Hematopoietic multipotent progenitor cell treated with erythropoietin and hydrocortisone succinate and interleukin-3 and kit ligand, for 8 days (in vitro differentiated cells): ENCODE measurements around the gene CSNK1G3.
A peak's percentile ranks its signal among the peaks of the same experiment; 100 is the strongest.

Source experiments
- DNase-seq: peaks from one replicate; pipeline ENCODE4 v3.0.0-alpha.2; 2015

Gene CSNK1G3

GRCh38 chr5:123514615-123515355 lies 2.8 kb downstream of the CSNK1G3 start:
- DNase-seq = no peak

DNA sequence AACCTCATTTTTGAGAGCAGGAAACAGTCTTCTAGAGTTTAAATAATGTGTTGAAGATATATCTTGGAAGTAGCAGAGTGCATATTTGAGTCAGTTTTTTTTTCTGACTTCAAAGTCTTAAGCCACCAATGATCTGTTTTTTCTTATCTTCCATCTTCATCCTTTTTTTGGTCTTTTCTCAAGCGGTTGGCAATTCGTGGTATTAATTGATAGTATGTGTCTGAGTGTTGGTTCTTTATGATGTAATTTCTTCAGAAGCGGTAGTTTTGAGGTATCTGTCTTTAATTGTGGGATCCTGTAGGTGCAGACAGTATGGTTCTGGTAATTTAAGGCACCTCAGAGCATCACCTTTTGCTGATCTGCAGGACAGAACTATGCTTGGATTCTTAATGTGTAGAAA lies 3.9 kb downstream of the CSNK1G3 start:
- DNase-seq = no peak

DNA sequence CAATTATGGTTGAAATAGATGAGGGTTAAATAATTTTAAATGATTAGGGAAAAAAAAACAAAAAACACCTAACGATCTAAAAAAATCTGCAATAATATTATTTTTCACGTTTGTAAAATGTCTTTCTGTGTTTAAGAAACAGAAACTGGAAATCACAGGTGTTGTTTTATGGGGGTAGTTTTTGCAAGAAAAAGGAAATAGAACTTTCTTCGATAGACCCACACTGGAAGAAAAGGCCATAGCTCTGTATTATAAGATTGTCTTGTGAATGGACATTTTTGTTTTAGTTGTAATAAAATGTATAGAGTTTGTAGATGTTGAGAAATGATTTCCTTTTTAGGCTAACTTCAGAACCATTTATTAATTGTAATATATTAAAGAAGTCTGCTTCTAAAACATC lies 5.5 kb downstream of the CSNK1G3 start:
- no peak for DNase-seq

- DNase-seq = no peak
Observed at GRCh38 chr5:123518111-123518510, 6.1 kb downstream of the CSNK1G3 start.

- no peak for DNase-seq
Observed at GRCh38 chr5:123520677-123521247, 8.8 kb downstream of the CSNK1G3 start.

DNA sequence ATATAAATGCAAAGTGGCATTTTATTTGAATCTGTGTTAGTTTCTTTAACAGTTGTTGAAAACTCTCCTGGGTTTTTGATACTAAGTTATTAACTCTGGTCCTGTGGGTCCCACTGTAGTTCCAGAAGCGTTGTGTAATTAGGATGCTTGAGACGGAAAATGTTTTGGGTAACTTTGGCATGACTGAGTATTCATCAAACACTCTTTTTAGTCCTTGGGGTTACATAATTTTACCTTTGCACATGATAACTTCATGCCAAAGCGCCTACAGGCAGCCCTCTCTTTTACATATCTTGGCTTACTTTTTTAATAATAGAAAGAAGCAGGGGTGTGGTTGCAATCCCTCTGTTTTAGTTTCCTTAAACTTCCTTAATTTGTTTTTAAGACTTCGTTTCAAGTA lies 12.2 kb downstream of the CSNK1G3 start:
- DNase-seq = no peak

DNA sequence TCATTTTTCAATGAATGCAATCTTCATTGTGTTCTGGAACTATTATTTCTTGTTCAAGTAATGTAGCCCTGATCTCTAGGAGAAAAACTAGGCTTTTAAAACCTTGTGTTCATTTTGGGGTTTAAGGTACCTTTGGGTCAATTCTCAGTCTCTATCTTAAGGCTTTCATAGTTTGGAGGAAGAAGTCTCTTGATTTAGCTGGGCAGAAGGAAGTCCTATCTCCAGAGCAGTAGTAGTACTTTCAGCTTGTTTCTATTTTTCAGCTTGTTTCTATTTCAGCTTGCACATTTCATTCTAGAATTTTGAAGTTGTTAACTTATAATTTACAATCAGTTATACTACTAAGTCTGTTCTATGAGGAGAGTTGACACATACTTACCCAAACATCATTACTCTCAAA lies 15.2 kb downstream of the CSNK1G3 start:
- DNase-seq = no peak

- no peak for DNase-seq
Observed at GRCh38 chr5:123528065-123528464, 16.1 kb downstream of the CSNK1G3 start.

DNA sequence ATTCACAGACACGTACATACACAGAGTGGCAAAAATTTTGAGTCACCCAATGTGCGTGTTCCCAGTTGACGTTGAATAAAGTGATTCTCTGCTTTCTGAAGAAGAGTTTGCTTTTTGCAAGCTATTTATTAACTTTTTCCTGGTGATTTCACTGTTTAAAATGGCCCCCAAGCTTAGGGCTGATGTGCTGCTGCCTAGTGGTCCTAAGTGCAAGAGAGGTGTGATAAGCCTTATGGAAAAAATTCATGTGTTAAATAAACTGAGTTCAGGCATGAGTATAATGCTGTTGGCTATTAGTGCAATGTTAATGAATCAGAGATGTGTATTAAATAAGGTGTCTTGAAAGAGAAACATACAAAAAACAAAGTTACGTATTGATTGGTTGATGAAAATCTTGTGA lies 16.9 kb downstream of the CSNK1G3 start:
- DNase-seq = no peak

DNA sequence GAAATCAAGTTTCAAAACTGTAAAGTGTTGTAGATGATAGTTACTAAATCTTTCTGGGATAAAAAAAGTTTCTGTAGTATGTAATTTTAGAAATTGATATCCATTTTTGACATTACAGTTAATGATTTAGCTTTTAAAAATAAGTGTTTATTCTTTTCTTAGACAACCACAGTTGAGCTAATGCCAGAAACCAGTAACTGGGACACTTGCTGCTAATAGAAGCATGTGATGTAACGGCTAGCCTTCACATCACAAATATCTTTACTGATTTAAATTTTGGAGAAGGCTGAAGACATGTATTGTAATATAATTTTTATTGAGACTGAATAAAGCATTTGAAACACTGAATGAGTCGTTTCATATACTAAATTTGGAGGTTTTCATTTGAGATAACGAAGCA lies 18.8 kb downstream of the CSNK1G3 start:
- DNase-seq = no peak

DNA sequence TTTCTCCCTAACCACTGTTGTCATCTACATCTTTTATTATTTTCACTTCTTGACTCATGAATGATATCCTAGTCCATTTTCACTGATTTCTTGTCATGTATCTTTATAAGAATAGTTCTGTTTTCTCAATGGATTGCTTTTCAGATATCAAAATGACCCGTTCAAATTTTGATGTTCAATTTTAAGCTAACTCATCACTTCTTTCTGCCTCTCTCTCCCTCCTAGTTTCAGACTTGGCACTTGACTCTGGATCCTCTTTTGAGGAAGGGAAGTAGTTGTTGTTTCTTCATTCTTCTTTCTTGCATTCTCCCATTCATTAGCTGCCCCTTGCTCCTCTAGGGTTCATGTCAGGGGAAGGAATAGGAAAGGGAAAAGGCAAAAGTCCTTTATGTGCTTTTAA lies 23.7 kb downstream of the CSNK1G3 start:
- DNase-seq = no peak

GRCh38 chr5:123537256-123537655 lies 25.3 kb downstream of the CSNK1G3 start:
- no peak for DNase-seq

DNA sequence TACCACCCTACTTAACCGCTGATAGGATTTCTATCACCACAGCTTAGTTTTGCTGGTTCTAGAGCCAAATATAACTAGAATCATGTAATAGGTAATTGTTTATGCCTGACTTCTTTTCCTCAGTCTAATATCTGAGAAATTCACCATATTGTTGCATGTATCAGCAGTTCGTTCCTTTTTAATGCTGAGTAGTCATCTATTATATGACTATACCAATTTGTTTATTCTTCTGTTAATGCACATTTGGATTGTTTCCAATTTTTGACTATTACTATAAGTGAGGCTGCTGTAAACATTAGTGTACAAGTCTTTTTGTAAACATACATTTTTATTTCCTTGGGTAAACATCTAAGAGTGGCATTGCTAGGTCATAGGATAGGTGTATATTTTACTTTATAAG lies 25.9 kb downstream of the CSNK1G3 start:
- DNase-seq = no peak

GRCh38 chr5:123538670-123539459 lies 26.9 kb downstream of the CSNK1G3 start:
- DNase-seq = no peak

DNA sequence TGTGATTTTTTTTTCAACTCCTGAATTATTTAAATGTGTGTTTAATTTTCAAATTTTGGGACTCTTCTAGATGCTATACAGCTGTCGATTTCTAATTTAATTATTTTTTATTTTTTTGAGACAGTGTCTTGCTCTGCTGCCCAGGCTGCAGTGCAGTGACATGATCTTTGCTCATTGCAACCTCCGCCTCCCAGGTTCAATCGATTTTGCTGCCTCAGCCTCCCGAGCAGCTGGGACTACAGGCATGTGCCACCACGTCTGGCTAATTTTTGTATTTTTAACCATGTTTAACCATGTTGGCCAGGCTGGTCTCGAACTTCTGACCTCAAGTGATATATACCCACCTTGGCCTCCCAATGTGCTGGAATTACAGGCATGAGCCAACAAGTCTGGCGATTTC lies 28.6 kb downstream of the CSNK1G3 start:
- no peak for DNase-seq

DNA sequence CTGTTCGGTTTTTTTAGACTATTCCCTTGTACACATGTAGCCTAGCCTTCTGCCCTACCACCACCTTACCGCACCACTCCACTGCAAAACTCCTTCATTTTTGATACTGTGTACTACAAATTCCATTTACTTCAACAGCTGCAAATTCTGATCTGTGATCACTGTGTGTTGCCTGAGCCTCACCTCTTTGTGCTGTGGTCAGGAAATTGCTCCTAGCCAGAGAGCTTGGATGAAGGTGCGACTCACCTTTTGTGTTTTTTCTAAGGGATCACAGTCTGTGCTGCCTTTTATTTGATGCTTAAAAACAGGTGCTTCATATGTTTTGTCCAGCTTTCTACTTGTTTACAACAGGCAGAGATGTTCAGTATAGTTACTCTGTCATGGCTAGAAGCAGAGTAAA lies 31.5 kb downstream of the CSNK1G3 start:
- no peak for DNase-seq

GRCh38 chr5:123545506-123545905 lies 33.5 kb downstream of the CSNK1G3 start:
- peak; percentile 14 for DNase-seq

- DNase-seq = no peak
Observed at GRCh38 chr5:123546657-123547056, 34.7 kb downstream of the CSNK1G3 start.

- DNase-seq = no peak
Observed at GRCh38 chr5:123549256-123549904, 37.4 kb downstream of the CSNK1G3 start.

DNA sequence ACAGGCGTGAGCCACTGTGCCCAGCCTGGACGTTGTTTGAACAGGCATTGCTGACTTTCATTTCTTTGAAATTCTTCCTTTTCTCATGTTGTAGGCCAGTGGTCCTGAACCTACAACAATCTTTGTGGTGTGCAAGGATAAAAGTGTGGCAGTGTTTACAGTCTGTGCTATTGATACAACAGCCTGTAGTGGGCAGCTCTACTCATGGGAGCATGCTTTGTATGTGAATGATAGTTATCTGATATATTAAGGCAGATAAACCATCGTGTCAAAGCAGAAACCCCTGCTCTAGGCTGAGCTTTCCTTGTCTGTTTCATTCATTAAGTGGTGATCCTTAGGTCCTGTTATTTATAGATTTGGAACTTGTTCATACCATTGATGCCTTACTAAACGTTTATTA lies 42.6 kb downstream of the CSNK1G3 start:
- no peak for DNase-seq

DNA sequence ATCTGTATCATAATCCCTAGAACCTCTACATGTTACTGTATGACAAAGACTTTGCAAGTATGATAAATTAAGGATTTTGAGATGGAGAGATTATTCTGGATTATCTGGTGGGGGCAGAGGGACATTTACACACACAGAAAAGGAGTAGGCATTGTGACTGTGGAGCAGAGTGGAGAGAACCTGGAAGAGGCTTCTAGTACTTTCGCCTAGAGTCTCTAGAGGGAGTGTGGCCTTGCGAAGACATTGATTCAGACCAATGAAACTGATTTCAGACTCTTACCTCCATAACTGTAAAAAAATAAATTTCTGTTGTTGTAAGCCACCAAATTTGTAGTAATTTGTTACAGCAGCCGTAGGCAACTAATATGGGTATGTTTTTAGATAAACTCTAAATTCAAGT lies 45.9 kb downstream of the CSNK1G3 start:
- no peak for DNase-seq

GRCh38 chr5:123558762-123559433 lies 46.9 kb downstream of the CSNK1G3 start:
- no peak for DNase-seq

DNA sequence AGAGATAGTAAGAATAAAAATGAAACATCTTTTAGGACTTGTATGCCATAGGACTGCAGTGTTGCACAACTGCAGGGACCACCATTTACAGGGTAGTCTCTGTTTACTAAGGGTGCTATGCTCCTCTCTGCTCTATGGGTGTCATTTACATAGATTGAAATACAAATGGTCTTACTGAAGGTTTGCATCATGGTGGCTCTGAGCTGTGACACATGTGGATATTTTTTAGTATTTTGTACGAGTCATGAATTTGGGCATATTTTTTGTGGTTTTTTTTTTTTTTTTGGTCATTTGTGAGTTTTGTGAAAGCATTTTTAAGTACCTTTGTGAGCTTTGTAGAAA lies 47.4 kb downstream of the CSNK1G3 start:
- no peak for DNase-seq
